HEK293 (cell line): ENCODE measurements around the gene SYNDIG1L.

Experiments used
- CTCF ChIA-PET: fragments of 350-600 bp; formaldehyde crosslinking; extraction: SDS; loops from one replicate; lab custom pipeline; 2021; ENCODE audit warnings: antibody characterized with exemption; lab: Yijun Ruan, JAX
- POLR2A ChIA-PET: fragments of 300-600 bp; formaldehyde crosslinking; extraction: SDS; loops from one replicate; lab custom pipeline; 2020; ENCODE audit warnings: antibody characterized with exemption, inconsistent platforms; lab: Yijun Ruan, JAX
- H3K27ac ChIP-seq: fragments of 200-500 bp; sonication (Bioruptor generic); 2 replicates; pipeline ENCODE4 v1.5.1; 2014; ENCODE audit warnings: low read depth, low read length, control low read depth, inconsistent platforms; ENCODE audit errors: extremely low read depth
- H3K36me3 ChIP-seq, 2 experiments: fragments of 200-500 bp in 1 of 2; sonication (Bioruptor generic) in 1 of 2; 1 replicate in 1 of 2; 2 replicates in 1 of 2; pipeline ENCODE4 v1.5.1; 2014 to 2017; ENCODE audit warnings: inconsistent platforms in 2 of 2, low read length in 2 of 2; ENCODE audit not compliant: control insufficient read depth in 2 of 2, insufficient read depth in 1 of 2
- H3K4me1 ChIP-seq: fragments of 200-500 bp; sonication (Bioruptor generic); 2 replicates; pipeline ENCODE4 v1.5.1; 2014; ENCODE audit warnings: mild to moderate bottlenecking, low read length, inconsistent platforms; ENCODE audit not compliant: control insufficient read depth, insufficient read depth
- H3K4me3 ChIP-seq: 2 replicates; pipeline ENCODE4 v1.5.1; 2011; ENCODE audit warnings: low read depth, mild to moderate bottlenecking, control low read depth, low read length, moderate library complexity
- H3K9me3 ChIP-seq: fragments of 200-500 bp; sonication (Bioruptor generic); 2 replicates; pipeline ENCODE4 v1.5.1; 2014; ENCODE audit warnings: low read depth, low read length, inconsistent platforms; ENCODE audit not compliant: control insufficient read depth, insufficient read depth
- GFI1B ChIP-seq: fragments of 450-650 bp; formaldehyde crosslinking; IDR thresholded peaks from 2 replicates; pipeline ENCODE4 v1.5.1; 2016; ENCODE audit warnings: missing biosample characterization, missing genetic modification characterization
- GLIS2 ChIP-seq: fragments of 450-650 bp; formaldehyde crosslinking; IDR thresholded peaks from 2 replicates; pipeline ENCODE4 v1.5.1; 2016; ENCODE audit warnings: missing biosample characterization, missing genetic modification characterization
- HIC1 ChIP-seq: fragments of 450-650 bp; formaldehyde crosslinking; IDR thresholded peaks from 2 replicates; pipeline ENCODE4 v1.5.1; 2016; ENCODE audit warnings: missing biosample characterization, missing genetic modification characterization
- HOXC10 ChIP-seq: sonication (generic); formaldehyde crosslinking; IDR thresholded peaks from 2 replicates; pipeline ENCODE4 v1.8.1; 2023; ENCODE audit warnings: mild to moderate bottlenecking, missing genetic modification reagents
- MEIS1 ChIP-seq: sonication (generic); formaldehyde crosslinking; IDR thresholded peaks from 2 replicates; pipeline ENCODE4 v1.8.1; 2022; ENCODE audit warnings: missing genetic modification reagents, mild to moderate bottlenecking, borderline replicate concordance
- MZF1 ChIP-seq: fragments of 450-650 bp; formaldehyde crosslinking; IDR thresholded peaks from 2 replicates; pipeline ENCODE4 v1.5.1; 2017; ENCODE audit warnings: missing biosample characterization, missing genetic modification characterization, borderline replicate concordance
- SCRT1 ChIP-seq: fragments of 450-650 bp; formaldehyde crosslinking; IDR thresholded peaks from 2 replicates; pipeline ENCODE4 v1.5.1; 2016; ENCODE audit warnings: missing biosample characterization, missing genetic modification characterization, borderline replicate concordance
- TRIM28 ChIP-seq: IDR thresholded peaks from 2 replicates; pipeline ENCODE4 v1.6.1; 2011; ENCODE audit warnings: low read length, control low read depth, borderline replicate concordance
- ZBTB21 ChIP-seq: fragments of 450-650 bp; formaldehyde crosslinking; IDR thresholded peaks from 2 replicates; pipeline ENCODE4 v1.5.1; 2017; ENCODE audit warnings: missing biosample characterization, missing genetic modification characterization
- ZIC2 ChIP-seq: fragments of 450-650 bp; formaldehyde crosslinking; IDR thresholded peaks from 2 replicates; pipeline ENCODE4 v1.5.1; 2016; ENCODE audit warnings: missing biosample characterization, missing genetic modification characterization
- ZNF18 ChIP-seq: fragments of 450-650 bp; formaldehyde crosslinking; IDR thresholded peaks from 2 replicates; pipeline ENCODE4 v1.5.1; 2016; ENCODE audit warnings: missing biosample characterization, missing genetic modification characterization
- ZNF239 ChIP-seq: fragments of 450-650 bp; formaldehyde crosslinking; IDR thresholded peaks from 2 replicates; pipeline ENCODE4 v1.5.1; 2016; ENCODE audit warnings: missing biosample characterization, missing genetic modification characterization
- ZNF473 ChIP-seq: fragments of 450-650 bp; formaldehyde crosslinking; IDR thresholded peaks from 2 replicates; pipeline ENCODE4 v1.5.1; 2017; ENCODE audit warnings: missing biosample characterization, missing genetic modification characterization
- ZNF488 ChIP-seq: fragments of 450-650 bp; formaldehyde crosslinking; IDR thresholded peaks from 2 replicates; pipeline ENCODE4 v1.5.1; 2016; ENCODE audit warnings: missing biosample characterization, missing genetic modification characterization
- ZNF560 ChIP-seq: fragments of 450-650 bp; formaldehyde crosslinking; IDR thresholded peaks from 2 replicates; pipeline ENCODE4 v1.5.1; 2017; ENCODE audit warnings: missing biosample characterization, missing genetic modification characterization, borderline replicate concordance
- ZNF610 ChIP-seq: fragments of 450-650 bp; formaldehyde crosslinking; IDR thresholded peaks from 2 replicates; pipeline ENCODE4 v1.5.1; 2016; ENCODE audit warnings: missing biosample characterization, missing genetic modification characterization, borderline replicate concordance
- ZNF639 ChIP-seq: fragments of 450-650 bp; formaldehyde crosslinking; IDR thresholded peaks from 2 replicates; pipeline ENCODE4 v1.5.1; 2016; ENCODE audit warnings: missing biosample characterization, missing genetic modification characterization
- ZNF791 ChIP-seq: fragments of 450-650 bp; formaldehyde crosslinking; IDR thresholded peaks from 2 replicates; pipeline ENCODE4 v1.5.1; 2016; ENCODE audit warnings: missing biosample characterization, missing genetic modification characterization
- ZNF830 ChIP-seq: fragments of 450-650 bp; IDR thresholded peaks from 2 replicates; pipeline ENCODE4 v1.5.0; 2018; ENCODE audit warnings: missing biosample characterization, missing genetic modification characterization, low read depth, mild to moderate bottlenecking, moderate library complexity
- ZXDB ChIP-seq: fragments of 450-650 bp; formaldehyde crosslinking; IDR thresholded peaks from 2 replicates; pipeline ENCODE4 v1.5.1; 2016; ENCODE audit warnings: missing biosample characterization, missing genetic modification characterization

Gene SYNDIG1L

GRCh38 chr14:74392616-74393570 is 33.1 kb downstream of the SYNDIG1L start:
- Histone ChIP-seq H3K9me3 (no peaks in the 10 kb centered on the region), H3K4me1 (no peaks in the 10 kb centered on the region), H3K36me3 (no peaks in the 10 kb centered on the region), H3K4me3 (no peak overlapping the region), H3K27ac (no peak overlapping the region)
- ChIA-PET POLR2A (interaction anchor here (0.9 kb wide), 1 partner anchor 100 kb away, joined by 4 read pairs; the partner anchor contains the start of genes ISCA2 and NPC2), CTCF (interaction anchor here (1.2 kb wide), 1 partner anchor 30 kb away, joined by 5 read pairs; no protein-coding TSS in a partner anchor)
- TF ChIP-seq ZNF791 (tag by site-specific recombination) (no peak), ZNF830 (tag by site-specific recombination) (no peak), ZNF473 (tag by site-specific recombination) (no peak), ZNF610 (tag by site-specific recombination) (no peak), ZIC2 (tag by site-specific recombination) (no peak), ZNF560 (tag by site-specific recombination) (no peak), SCRT1 (tag by site-specific recombination) (no peak), HOXC10 (CRISPR knock-in tag) (no peak), ZNF639 (no peak), ZNF18 (no peak), MZF1 (tag by site-specific recombination) (no peak), GFI1B (no peak), TRIM28 (no peak), HIC1 (tag by site-specific recombination) (no peak), ZNF488 (tag by site-specific recombination) (no peak), MEIS1 (CRISPR knock-in tag) (no peak), GLIS2 (tag by site-specific recombination) (no peak), ZNF239 (tag by site-specific recombination) (no peak)

GRCh38 chr14:74391479-74391878 is 34.5 kb downstream of the SYNDIG1L start:
- H3K4me3 ChIP-seq: no peak overlapping the region
- CTCF ChIA-PET: no interaction called here
- POLR2A ChIA-PET: interaction anchor here (0.7 to 1.0 kb wide), 2 partner anchors 10 to 333 kb away, joined by 3 read pairs; no protein-coding TSS in a partner anchor
- no peak for TF ChIP-seq ZXDB
- TF ChIP-seq ZBTB21: no peak
- H3K27ac ChIP-seq: no peak overlapping the region
- H3K9me3 ChIP-seq: no peaks in the 10 kb centered on the region
- H3K4me1 ChIP-seq: no peaks in the 10 kb centered on the region
- H3K36me3 ChIP-seq: no peaks in the 10 kb centered on the region
